NCI-H1048 (cell line): ENCODE results near the gene RIT2.

ENCODE experiments used
- DNase-seq: peaks from one replicate; lab custom pipeline; 2025; lab: John Stamatoyannopoulos, UW

RIT2 gene

DNA sequence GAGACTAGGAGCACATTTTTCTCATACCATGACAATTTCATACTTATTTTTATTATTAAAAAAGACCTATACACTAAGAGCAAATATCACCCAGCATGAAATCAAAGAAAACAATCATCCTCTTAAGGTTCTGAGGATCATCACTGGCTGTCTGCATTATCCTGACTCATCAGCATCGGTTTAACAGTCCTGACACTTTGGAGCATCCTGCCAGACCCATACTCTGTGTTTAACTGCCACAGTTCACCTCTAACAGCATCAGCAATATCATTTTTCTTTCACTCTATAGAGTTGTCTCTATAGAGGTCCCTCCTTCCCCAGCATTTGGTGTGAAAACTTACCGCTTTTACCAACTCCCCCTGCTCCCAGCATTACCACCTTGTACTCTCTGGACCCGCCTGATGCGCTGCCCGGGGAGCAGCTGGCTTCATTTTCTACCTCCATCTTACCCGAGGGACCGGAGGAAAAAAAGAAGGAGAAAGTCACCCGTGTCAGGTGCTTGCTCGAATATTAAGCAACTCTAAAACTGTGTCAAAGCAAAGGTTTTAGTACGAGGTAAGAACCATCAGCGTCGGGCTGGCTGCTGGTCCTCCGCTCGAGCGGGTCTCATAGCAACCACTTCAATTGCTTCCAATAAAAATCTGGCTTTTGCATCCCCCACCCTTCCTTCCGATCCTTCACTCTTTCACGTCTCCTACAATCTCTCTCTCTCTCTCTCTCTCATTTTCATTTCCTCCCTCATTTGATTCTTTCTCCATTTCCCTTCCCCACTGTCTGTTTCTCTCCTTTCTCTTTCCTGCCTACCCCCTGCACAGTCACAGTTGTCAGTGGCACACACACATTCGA is at the start of gene RIT2:
TSS of gene RIT2 (minus strand) at position 610 of the 846 bp plus-strand sequence.
- no peak for DNase-seq

DNA sequence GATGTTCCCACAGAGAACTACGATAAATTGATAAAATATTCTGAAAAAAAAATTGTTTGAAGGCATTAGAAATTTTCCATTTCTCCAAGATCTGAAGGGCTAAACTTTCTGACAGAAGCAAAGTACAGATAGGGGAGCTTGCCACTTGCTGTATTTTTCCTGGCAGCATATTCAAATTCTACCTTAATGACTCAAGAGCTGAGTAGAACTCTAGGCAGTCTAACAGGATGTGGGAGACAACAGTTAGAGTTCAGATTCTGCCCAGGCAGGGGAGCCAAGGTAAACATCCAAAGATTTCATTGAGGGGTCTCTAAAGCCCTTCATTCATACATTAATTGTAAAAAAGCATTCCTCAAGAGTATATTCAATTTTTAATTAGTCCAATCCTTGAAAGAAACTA is 46.0 kb upstream of the RIT2 start:
- DNase-seq, result no peak

DNA sequence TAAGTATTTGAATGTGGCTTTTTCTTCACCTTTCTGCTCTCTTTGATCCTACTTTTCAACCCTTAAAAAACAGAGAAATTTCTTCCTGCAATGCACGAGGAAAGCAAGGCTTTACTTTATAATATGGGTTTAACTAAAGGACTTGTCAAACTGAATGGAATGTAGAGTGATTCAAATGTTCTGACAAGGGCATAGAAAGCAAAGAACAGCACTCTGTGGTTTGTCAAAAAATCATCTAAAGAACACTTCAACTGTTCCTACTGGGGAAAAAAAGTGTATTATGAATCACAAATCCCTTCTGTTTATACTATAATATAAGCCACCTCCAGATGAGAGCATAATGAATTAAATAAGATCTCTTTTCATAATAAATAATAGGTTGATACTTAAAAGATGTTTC is 45.0 kb upstream of the RIT2 start:
- DNase-seq, result no peak

DNA sequence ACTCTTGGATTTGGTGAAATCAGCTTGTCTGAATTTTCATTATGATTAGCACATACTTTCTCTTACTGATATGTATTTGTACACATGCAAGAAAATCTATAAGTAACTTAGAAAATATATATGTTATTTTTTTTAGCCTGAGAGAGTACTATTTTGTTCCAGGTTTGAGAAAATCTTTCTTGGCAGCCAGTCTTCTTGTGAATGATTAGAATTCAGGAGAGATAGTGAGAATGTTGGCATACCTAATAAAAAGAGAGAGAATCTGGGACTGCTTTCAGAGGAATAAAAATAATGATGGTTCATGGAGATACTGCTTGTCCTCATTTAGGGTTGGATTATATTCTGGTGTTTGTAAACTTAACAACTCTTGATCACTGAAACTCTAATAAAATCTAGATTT is 44.4 kb upstream of the RIT2 start:
- no peak for DNase-seq

DNA sequence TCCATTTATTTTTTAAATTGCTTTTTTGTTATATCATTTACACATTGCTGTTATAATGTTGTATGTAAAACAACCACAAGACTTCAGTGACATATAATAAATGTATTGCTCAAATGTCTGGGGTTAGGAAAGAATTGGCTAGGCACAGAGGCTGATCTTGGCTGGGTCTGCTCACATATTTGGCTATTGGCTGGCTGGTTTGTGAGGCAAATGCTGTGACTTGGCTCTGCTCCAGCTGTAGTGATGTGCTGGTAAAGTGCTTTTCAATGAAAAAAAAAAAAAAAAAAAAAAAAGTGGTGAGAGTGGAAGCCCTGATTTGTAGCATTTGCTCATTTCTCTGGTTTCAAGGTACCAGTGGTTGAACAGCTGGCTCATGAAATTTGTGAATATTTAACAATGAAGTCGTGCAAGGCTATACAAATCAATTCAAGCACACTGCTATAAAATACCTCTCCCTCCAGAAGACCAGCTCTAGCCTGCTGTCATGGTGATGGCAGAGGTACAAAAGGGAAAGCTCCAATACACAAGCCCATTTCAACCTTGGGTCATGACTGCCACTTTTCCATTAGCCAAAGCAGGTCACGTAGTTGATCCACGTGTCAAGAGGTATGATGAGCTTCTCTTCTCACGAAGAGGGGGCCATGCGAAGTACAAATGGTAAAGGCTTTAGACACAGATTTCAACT is 43.7 kb upstream of the RIT2 start:
- DNase-seq, result no peak

DNA sequence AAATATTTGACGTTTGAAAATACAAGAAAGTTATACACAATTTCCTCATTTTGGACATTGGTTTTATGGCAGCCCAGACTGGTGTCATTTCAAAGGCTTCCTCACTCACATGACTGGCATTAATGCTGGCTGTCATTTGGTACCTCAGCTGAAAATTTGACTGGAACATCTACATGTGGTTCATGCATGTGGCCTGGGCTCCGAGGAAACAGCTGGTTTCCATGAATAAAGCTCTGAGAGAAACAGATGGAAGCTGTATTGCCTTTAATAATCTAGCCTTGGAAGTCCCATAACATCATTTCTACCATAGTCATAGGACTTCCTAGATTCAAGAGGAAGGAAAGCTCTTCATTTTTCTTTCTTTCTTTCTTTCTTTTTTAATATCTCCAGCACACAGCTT is 42.9 kb upstream of the RIT2 start:
- no peak for DNase-seq

DNA sequence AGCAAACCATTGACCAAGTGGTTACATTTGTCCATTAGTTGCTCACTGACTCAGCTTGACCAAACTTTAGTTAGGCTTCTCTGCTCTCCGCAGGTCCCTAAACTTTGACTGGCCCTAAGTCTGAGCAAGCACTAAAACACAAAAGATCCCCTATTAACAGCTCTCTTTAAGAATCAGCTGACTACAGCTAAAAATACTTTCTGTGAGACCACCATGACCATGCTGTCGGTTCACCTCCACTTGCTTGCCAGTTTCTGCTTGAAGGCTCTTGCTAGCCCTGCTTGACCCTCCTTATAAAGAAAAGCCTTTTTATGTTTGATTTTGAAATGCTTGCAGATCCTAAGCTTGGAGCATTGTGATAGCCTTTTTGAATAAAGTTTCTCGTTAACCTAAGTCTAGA is 40.4 kb upstream of the RIT2 start:
- DNase-seq, result no peak

DNA sequence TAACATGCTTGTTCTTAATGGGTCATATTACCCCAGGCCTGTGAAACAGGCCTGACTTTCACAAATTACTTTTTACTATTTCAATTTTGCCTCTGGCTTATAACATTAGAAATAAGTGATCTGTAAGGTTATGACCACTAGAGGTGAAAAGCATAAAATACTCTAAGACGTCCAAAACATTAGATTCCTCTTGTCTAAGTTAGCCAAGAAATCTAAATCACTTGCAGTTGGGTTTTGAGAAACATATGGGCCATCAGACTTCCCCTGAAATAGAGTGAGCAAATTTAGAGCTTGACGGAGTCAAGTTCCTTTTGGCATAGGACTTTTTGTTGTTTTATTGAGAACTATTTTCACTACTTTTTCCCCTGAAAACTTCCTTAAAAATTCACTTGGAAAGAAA is 32.7 kb upstream of the RIT2 start:
- DNase-seq, result no peak

DNA sequence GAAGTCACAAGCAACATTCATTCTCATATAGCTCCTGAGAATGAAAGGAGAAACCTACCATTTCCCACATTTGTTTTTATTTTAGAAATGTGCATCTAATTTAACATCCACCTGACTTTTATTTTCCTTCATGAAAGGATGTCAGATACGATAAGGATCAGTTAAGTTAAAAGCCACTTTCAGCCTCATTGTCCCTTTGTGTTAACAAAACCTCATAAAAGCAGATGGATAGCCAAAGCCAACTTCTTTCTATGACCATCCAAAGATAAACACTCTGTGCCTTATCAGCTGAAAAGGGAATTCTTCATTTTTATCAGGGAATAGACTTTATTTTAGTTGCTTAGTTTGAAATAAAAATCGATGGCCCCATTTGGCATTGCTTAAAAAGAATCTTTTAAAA is 25.7 kb upstream of the RIT2 start:
- no peak for DNase-seq

DNA sequence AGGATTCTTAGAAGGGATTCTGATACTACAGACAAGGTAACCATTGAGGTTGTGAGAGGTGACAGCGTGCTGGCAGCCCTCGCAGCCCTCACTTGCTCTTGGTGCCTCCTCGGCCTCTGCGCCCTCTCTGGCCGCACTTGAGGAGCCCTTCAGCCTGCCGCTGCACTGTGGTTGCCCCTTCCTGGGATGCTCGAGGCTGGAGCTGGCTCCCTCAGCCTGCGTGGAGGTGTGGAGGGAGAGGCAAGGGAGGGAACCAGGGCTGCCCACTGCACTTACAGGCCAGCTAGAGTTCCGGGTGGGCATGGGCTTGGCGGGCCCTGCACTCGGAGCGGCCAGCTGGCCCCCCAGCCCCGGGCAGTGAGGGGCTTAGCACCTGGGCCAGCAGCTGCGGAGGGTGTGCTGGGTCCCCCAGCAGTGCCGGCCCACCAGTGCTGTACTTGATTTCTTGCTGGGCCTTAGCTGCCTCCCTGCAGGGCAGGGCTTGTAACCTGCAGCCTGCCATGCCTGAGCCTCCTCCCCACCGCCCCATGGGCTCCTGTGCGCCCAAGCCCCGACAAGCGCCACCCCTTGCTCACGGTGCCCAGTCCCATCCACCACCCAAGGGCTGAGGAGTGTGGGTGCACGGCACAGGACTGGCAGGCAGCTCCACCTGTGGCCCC is 23.9 kb upstream of the RIT2 start:
- DNase-seq, result no peak

DNA sequence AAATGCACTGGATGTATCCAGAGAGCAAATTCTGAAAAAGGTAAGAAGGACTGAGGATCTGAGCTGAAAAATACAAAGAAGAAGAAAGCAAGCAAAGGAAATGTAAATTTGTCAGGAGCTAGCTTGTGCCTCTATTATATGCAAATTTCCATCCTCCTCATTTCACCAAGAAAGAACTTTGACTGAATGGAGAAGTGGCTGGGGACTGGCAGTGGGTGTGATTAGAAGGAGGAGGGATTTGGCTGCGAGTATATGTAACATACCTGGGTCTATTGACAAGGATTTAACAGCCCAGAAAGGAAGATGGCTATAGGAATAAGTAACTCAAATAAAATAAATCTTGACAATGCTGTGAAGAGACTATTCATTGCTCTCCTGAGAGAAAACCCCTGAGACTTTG is 19.4 kb upstream of the RIT2 start:
- no peak for DNase-seq

DNA sequence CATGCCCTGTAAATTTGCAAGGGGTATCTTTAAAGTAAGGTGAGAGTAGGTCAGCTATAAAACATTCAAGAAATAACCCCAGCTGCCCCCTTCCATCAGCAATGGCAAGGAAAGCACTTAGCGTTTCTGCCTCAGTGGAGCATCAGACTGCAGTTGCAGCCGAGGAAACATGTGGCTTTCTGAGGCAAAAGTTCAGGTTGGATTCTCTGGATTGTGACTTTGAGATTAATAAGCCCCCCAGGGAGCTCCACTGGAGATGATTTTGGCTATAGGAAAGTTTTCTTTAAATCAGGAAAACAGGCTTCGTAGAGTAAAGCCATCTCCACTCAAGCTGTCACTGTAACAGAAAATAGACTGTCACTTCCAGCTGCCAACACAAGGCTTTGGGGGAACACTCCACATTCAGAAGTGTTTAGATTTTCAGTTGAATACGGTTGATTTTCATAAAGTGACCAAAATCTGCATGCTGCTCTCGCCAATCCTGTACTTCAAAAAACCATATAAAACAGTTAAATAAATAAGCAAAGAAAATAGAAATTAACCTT is 15.3 kb upstream of the RIT2 start:
- no peak for DNase-seq

DNA sequence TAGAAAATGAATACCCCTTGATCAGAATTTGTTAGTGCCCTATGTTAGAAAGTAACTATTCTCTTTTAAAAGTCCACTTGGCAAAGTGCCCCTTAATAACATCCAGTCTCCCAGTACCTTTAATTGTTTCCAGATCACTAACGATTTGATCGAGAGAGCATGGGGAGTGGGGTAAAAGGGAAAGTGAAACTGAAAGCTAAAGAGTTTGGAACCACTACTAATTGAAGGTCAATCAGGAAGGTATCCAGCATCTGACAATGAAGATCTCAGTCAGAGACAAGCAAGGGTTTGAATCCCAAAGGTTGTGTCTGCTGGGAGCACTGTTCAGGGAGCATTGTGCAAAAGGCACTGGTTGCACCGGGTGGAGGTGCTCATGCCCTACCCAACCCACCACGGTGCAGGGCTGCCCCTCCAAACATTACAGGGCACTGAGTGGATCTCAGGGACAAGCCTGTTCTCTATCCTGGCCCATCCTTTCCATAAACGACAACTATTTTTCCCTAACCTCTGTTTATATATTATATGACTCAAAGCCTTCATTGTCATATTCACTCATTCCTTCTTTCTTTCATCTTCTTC is 14.6 kb upstream of the RIT2 start:
- no peak for DNase-seq

DNA sequence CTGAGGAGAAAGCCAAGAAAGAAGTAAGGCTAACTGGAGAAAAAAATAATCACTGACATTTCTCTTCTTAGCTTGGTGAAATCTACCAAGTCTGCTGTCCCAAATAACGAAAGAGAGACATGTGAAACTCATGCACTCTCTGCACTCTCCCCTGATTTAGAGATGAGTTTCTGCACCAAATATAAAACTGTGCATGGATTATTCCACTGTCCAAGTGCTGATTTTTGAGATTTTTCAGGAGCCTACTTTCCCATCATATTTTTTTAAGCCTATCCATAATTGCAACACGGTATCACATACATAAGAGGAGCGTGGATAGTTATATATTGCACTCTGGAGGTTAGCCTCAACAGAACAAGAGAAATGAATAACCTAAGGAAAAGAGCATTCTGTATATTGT is 10.0 kb upstream of the RIT2 start:
- no peak for DNase-seq

DNA sequence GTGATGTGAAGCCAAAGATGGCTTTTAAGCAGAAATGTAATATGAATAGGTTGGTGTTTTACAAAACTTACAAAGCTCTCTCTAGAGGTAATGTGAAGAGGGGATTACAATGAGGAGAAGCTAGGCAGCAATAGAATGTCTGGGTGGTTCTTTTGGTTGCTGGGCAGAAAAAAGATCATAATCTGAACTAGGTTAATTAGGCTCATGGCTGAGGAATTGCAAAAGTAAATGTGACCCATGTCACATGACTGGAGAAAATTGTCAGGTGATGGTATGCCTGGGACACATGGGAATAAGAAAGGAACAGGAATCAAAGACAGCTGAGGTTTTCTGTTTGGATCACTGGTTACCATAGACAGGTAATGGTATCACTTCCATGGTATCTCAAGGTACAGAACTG is 7.5 kb upstream of the RIT2 start:
- no peak for DNase-seq

DNA sequence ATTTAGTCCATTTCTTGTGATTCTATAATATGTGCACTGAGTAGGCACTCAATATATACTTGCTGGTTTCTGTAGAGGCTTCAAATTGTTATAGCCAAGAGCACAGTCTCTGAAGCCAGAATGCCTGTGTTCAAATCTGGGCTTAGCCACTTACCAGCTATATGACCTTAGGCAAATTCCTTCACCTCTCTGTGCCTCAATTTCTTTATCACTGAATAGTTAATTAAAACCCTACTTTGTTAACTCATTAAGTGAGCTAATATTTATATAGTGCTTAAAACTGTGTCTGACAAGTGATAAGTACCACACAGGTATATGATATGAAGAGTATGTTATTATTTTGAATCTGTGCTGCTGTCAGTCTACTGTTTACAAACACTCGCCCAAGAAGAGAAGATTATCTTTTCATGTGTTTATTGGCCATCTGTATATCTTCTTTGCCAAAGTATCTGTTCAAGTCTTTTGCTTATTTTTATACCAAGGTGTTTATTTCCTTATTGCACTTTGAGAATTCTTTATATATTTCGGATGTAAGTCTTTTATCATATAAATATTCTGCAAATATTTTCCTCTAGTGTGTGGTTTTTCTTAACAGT is 1.3 kb upstream of the RIT2 start:
- no peak for DNase-seq

DNA sequence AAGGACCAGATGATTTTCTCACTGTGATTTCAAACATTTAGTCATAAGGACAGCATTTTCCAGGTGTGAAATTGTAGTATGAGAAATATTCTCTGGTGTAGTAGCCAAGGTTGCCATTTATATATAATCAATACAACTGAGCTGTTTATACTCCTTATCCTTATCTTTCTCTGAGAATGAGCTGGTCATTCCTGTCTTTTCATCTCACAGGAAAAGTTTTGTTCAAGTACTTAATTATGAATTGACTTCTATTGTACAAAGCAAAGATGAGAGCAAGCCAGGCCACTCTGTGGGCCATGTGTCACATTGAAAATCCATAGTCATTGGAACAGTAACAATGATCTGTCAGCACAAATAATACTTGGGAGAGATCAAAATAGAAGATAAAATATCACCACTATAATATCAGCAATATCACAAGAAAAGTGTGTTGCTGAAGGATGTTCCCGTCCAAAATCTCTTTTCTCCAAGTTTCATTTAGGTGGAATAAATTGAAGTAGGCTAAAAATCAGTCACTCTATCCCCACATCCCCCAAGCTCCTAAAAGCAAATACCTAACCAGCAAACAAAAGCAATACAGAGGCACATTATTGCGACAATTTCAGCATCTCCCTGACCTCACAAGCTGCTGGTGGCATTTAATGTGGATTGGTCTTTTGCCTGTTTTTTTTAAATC is 2.1 kb downstream of the RIT2 start:
- DNase-seq, result no peak

DNA sequence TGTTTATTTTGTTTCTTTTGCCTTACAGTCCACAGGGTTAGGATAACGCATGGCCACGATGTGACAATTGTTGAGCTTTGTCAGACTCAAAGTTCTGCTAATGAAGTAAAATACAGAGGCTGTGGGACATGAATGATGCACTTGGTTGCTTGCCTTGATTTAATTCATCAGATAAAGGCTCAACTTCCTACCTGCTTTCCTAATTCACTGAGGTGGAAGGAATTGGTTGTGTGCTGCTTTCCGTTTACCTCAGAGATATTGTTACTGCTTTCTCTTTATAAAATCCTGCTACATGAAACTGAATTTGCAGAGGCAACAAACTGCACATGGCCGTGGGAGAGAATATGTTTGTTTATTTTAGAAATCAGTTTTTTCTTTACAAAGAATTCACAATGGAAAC is 6.6 kb downstream of the RIT2 start:
- no peak for DNase-seq

DNA sequence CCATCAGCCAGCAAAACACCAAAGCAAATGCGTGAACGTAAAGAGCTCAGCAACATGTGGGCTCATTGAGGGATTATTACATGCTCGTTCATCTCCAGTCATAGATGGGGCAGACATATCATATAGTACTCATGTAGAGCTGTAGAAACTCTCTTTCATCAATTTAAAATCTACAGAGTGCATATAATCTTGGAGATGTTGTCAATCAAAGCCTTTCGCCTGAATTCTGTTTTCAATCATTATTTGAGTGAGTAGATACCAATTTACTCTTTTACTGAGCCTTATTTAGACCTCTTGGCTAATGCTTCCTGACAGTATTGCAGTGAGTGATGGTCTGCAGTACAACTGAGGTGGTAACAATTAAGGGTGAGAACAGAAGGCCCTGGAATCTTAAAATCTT is 7.0 kb downstream of the RIT2 start:
- DNase-seq, result no peak

DNA sequence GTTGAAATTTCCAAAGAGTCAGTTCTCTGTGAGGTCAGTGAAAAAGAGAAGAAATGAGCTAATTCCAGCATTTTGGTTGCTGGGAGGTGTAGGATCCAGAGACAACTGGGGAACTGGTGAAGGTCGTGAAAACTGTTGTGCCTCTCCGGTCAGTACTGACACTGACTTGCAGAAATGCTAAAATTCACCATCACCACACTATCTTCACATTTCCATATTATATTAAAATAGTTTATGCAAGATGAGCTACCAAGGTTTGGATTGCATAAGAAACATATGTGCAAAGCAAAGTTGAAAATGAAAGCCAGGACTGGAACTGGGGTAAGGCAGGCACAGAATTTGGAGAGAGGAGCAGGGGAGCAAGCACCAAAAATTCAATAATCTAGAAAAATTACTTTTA is 21.8 kb downstream of the RIT2 start:
- no peak for DNase-seq

DNA sequence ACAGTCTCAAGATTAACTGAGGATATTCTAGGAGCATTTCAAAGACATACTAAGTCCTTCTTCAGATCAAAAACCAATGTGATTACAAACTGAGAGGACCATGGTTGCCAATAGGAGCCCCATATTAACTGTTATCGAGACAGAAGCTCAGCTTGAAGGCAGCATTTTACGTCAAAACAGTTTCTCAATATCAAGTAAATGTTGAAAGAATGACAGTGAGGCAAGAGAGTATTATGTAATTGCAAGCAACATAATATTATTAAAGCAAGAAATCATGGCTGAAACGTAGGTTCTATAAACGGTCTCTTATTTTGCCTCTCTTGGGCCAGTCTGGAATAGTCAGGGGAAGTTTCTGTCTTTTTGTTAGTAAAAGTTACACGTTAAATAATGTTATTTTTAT is 22.9 kb downstream of the RIT2 start:
- no peak for DNase-seq

DNA sequence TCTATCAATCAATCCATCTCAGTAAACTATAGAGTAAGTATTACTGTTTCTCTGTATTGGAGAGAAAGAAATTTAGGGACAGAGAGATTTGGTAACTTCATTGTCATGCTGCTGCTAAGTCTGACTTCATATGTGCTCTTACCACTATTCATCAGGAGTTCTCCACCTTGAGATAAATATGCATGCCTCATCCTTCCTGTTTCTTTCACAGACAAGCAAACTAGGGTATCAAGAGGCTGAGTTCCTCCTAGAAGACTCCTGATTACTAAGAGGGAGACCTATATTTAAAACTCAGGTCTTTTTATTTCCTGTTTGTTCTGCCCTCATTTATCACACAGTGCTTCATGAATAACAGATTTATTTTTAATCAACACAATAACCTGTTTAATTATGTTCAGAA is 34.1 kb downstream of the RIT2 start:
- no peak for DNase-seq
